Prostate gland (tissue), 2 donors: ENCODE data around the gene SNAI1.

Experiments
- CTCF ChIP-seq, 4 experiments: fragments of 200-600 bp in 2 of 4; fragments of 450-650 bp in 2 of 4; sonication (generic) in 2 of 4; IDR thresholded peaks; 1 replicate in 3 of 4; 2 replicates in 1 of 4; pipeline ENCODE4 v1.5.1; 2016 to 2019; ENCODE audit warnings: antibody characterized with exemption in 4 of 4, mild to moderate bottlenecking in 2 of 4, moderate library complexity in 2 of 4
- POLR2A ChIP-seq: fragments of 450-650 bp; IDR thresholded peaks from one replicate; pipeline ENCODE4 v1.6.1; 2016; ENCODE audit warnings: antibody characterized with exemption, mild to moderate bottlenecking
- POLR2AphosphoS5 ChIP-seq: sonication (generic); formaldehyde crosslinking; IDR thresholded peaks from one replicate; pipeline ENCODE4 v1.6.1; 2017; ENCODE audit warnings: antibody characterized with exemption

- TF ChIP-seq CTCF (IDR thresholded peaks at IDR 0.05) (no peak), POLR2A (no peak), POLR2AphosphoS5 (no peak)
Observed at GRCh38 chr20:49965781-49966305, 16.9 kb upstream of the SNAI1 start.
